SIG-M5 treated with dmso at 0.1 percent for 504 hours (cell line): ENCODE results near the gene HCRT.
"Not testable (repeated sequence)": the region's sequence is repeated elsewhere in the genome, so short reads cannot be mapped to it uniquely, and the experiment has no call there.

Experiments
- DNase-seq: peaks from one replicate; lab custom pipeline; 2025; ENCODE audit not compliant: unreplicated experiment; lab: John Stamatoyannopoulos, UW

The HCRT gene

GRCh38 chr17:42180411-42180921, 4.8 kb downstream of the HCRT start:
- DNase-seq: no peak

- no peak for DNase-seq
Measured at GRCh38 chr17:42179911-42180410, 5.3 kb downstream of the HCRT start.

- DNase-seq: no peak
Measured at GRCh38 chr17:42179335-42179734, 5.9 kb downstream of the HCRT start.

GRCh38 chr17:42178817-42179216, 6.4 kb downstream of the HCRT start:
- no peak for DNase-seq

- DNase-seq: no peak
Measured at GRCh38 chr17:42177684-42178083, 7.6 kb downstream of the HCRT start.

GRCh38 chr17:42174126-42174783, 11.0 kb downstream of the HCRT start:
- DNase-seq: no peak

GRCh38 chr17:42171831-42172230, 13.4 kb downstream of the HCRT start:
- DNase-seq: no peak

- no peak for DNase-seq
Measured at GRCh38 chr17:42169351-42169750, 15.9 kb downstream of the HCRT start.

- peak; percentile 38 for DNase-seq
Measured at GRCh38 chr17:42167807-42168206, 17.4 kb downstream of the HCRT start.

- no peak for DNase-seq
Measured at GRCh38 chr17:42166196-42166763, 19.0 kb downstream of the HCRT start.

- DNase-seq: no peak
Measured at GRCh38 chr17:42165751-42166150, 19.5 kb downstream of the HCRT start.

GRCh38 chr17:42163696-42164407, 21.4 kb downstream of the HCRT start:
- no peak for DNase-seq

- DNase-seq: no peak
Measured at GRCh38 chr17:42163113-42163512, 22.1 kb downstream of the HCRT start.

GRCh38 chr17:42160531-42160910, 24.7 kb downstream of the HCRT start:
- DNase-seq: no peak

GRCh38 chr17:42159796-42160530, 25.3 kb downstream of the HCRT start:
- DNase-seq: no peak

- no peak for DNase-seq
Measured at GRCh38 chr17:42155614-42156045, 29.6 kb downstream of the HCRT start.

GRCh38 chr17:42153919-42154742, 31.1 kb downstream of the HCRT start:
- peak; percentile 61 for DNase-seq

GRCh38 chr17:42146911-42147607, 38.2 kb downstream of the HCRT start:
- DNase-seq: no peak

GRCh38 chr17:42143138-42143537, 42.1 kb downstream of the HCRT start:
- not testable (repeated sequence) for DNase-seq

- no peak for DNase-seq
Measured at GRCh38 chr17:42142371-42142896, 42.8 kb downstream of the HCRT start.
